ENCODE data around the gene MAPK8IP1.

Gene MAPK8IP1

GRCh38 chr11:45864041-45864440, 21.4 kb upstream of the MAPK8IP1 start:
- no peaks in the 10 kb centered on the region for H3K27me3 ChIP-seq (ENCODE audit: control insufficient read depth, insufficient read depth, low read length)
- H3K4me3 ChIP-seq (ENCODE audit: low read depth, low read length), result no peak overlapping the region
- peaks cover 26% of the 10 kb centered on the region for H3K36me3 ChIP-seq (ENCODE audit: control insufficient read depth, insufficient read depth, low read length)
- H3K9me3 ChIP-seq (ENCODE audit: control insufficient read depth, insufficient read depth, low read length), result no peaks in the 10 kb centered on the region
- H3K4me1 ChIP-seq (ENCODE audit: control insufficient read depth, insufficient read depth, low read length), result peaks cover 3% of the 10 kb centered on the region
- no peak overlapping the region for H3K9ac ChIP-seq (ENCODE audit: low read depth, low read length)

GRCh38 chr11:45869551-45869950, 15.9 kb upstream of the MAPK8IP1 start:
- Histone ChIP-seq H3K4me3 (ENCODE audit: low read depth, low read length) (no peak overlapping the region), H3K4me1 (ENCODE audit: control insufficient read depth, insufficient read depth, low read length) (no peaks in the 10 kb centered on the region), H3K36me3 (ENCODE audit: control insufficient read depth, insufficient read depth, low read length) (peaks cover 30% of the 10 kb centered on the region), H3K9ac (ENCODE audit: low read depth, low read length) (no peak overlapping the region), H3K27me3 (ENCODE audit: control insufficient read depth, insufficient read depth, low read length) (no peaks in the 10 kb centered on the region), H3K9me3 (ENCODE audit: control insufficient read depth, insufficient read depth, low read length) (no peaks in the 10 kb centered on the region)

- peaks cover 30% of the 10 kb centered on the region for H3K36me3 ChIP-seq (ENCODE audit: control insufficient read depth, insufficient read depth, low read length)
- H3K9ac ChIP-seq (ENCODE audit: low read depth, low read length), result no peak overlapping the region
Measured at GRCh38 chr11:45870706-45871105, 14.7 kb upstream of the MAPK8IP1 start.

GRCh38 chr11:45871638-45872037, 13.8 kb upstream of the MAPK8IP1 start:
- Histone ChIP-seq H3K9me3 (ENCODE audit: control insufficient read depth, insufficient read depth, low read length) (no peaks in the 10 kb centered on the region), H3K4me3 (ENCODE audit: low read depth, low read length) (no peak overlapping the region), H3K4me1 (ENCODE audit: control insufficient read depth, insufficient read depth, low read length) (peaks cover 12% of the 10 kb centered on the region), H3K36me3 (ENCODE audit: control insufficient read depth, insufficient read depth, low read length) (peaks cover 30% of the 10 kb centered on the region), H3K9ac (ENCODE audit: low read depth, low read length) (no peak overlapping the region), H3K27me3 (ENCODE audit: control insufficient read depth, insufficient read depth, low read length) (no peaks in the 10 kb centered on the region)

More at GRCh38 chr11:45870706-45871105, 14.7 kb upstream of the MAPK8IP1 start:
- Histone ChIP-seq H3K4me1 (ENCODE audit: control insufficient read depth, insufficient read depth, low read length) (peaks cover 4% of the 10 kb centered on the region), H3K27me3 (ENCODE audit: control insufficient read depth, insufficient read depth, low read length) (no peaks in the 10 kb centered on the region), H3K9me3 (ENCODE audit: control insufficient read depth, insufficient read depth, low read length) (no peaks in the 10 kb centered on the region), H3K4me3 (ENCODE audit: low read depth, low read length) (no peak overlapping the region)

GRCh38 chr11:45872651-45873356, 12.6 kb upstream of the MAPK8IP1 start:
- no peak overlapping the region for H3K4me3 ChIP-seq (ENCODE audit: low read depth, low read length)
- peaks cover 30% of the 10 kb centered on the region for H3K36me3 ChIP-seq (ENCODE audit: control insufficient read depth, insufficient read depth, low read length)
- H3K27me3 ChIP-seq (ENCODE audit: control insufficient read depth, insufficient read depth, low read length), result no peaks in the 10 kb centered on the region
- H3K4me1 ChIP-seq (ENCODE audit: control insufficient read depth, insufficient read depth, low read length), result peaks cover 15% of the 10 kb centered on the region
- H3K9ac ChIP-seq (ENCODE audit: low read depth, low read length), result no peak overlapping the region
- no peaks in the 10 kb centered on the region for H3K9me3 ChIP-seq (ENCODE audit: control insufficient read depth, insufficient read depth, low read length)

- no peaks in the 10 kb centered on the region for H3K27me3 ChIP-seq (ENCODE audit: control insufficient read depth, insufficient read depth, low read length)
- no peak overlapping the region for H3K4me3 ChIP-seq (ENCODE audit: low read depth, low read length)
- H3K4me1 ChIP-seq (ENCODE audit: control insufficient read depth, insufficient read depth, low read length), result peaks cover 15% of the 10 kb centered on the region
- no peak overlapping the region for H3K9ac ChIP-seq (ENCODE audit: low read depth, low read length)
- peaks cover 9% of the 10 kb centered on the region for H3K36me3 ChIP-seq (ENCODE audit: control insufficient read depth, insufficient read depth, low read length)
- no peaks in the 10 kb centered on the region for H3K9me3 ChIP-seq (ENCODE audit: control insufficient read depth, insufficient read depth, low read length)
Measured at GRCh38 chr11:45876401-45876800, 9.1 kb upstream of the MAPK8IP1 start.

GRCh38 chr11:45877221-45877620, 8.2 kb upstream of the MAPK8IP1 start:
- Histone ChIP-seq H3K36me3 (ENCODE audit: control insufficient read depth, insufficient read depth, low read length) (peaks cover 8% of the 10 kb centered on the region), H3K4me3 (ENCODE audit: low read depth, low read length) (no peak overlapping the region), H3K4me1 (ENCODE audit: control insufficient read depth, insufficient read depth, low read length) (peaks cover 15% of the 10 kb centered on the region), H3K27me3 (ENCODE audit: control insufficient read depth, insufficient read depth, low read length) (no peaks in the 10 kb centered on the region), H3K9ac (ENCODE audit: low read depth, low read length) (no peak overlapping the region), H3K9me3 (ENCODE audit: control insufficient read depth, insufficient read depth, low read length) (no peaks in the 10 kb centered on the region)

- Histone ChIP-seq H3K9ac (ENCODE audit: low read depth, low read length) (no peak overlapping the region), H3K4me3 (ENCODE audit: low read depth, low read length) (no peak overlapping the region), H3K27me3 (ENCODE audit: control insufficient read depth, insufficient read depth, low read length) (no peaks in the 10 kb centered on the region), H3K4me1 (ENCODE audit: control insufficient read depth, insufficient read depth, low read length) (peaks cover 15% of the 10 kb centered on the region), H3K36me3 (ENCODE audit: control insufficient read depth, insufficient read depth, low read length) (peaks cover 10% of the 10 kb centered on the region), H3K9me3 (ENCODE audit: control insufficient read depth, insufficient read depth, low read length) (no peaks in the 10 kb centered on the region)
Measured at GRCh38 chr11:45877845-45878244, 7.6 kb upstream of the MAPK8IP1 start.

- peaks cover 10% of the 10 kb centered on the region for H3K36me3 ChIP-seq (ENCODE audit: control insufficient read depth, insufficient read depth, low read length)
- no peak overlapping the region for H3K4me3 ChIP-seq (ENCODE audit: low read depth, low read length)
- no peaks in the 10 kb centered on the region for H3K9me3 ChIP-seq (ENCODE audit: control insufficient read depth, insufficient read depth, low read length)
- H3K4me1 ChIP-seq (ENCODE audit: control insufficient read depth, insufficient read depth, low read length), result peaks cover 15% of the 10 kb centered on the region
- no peaks in the 10 kb centered on the region for H3K27me3 ChIP-seq (ENCODE audit: control insufficient read depth, insufficient read depth, low read length)
- H3K9ac ChIP-seq (ENCODE audit: low read depth, low read length), result no peak overlapping the region
Measured at GRCh38 chr11:45879803-45880686, 5.4 kb upstream of the MAPK8IP1 start.

GRCh38 chr11:45880772-45881570, 4.5 kb upstream of the MAPK8IP1 start:
- H3K36me3 ChIP-seq (ENCODE audit: control insufficient read depth, insufficient read depth, low read length), result peaks cover 10% of the 10 kb centered on the region
- no peaks in the 10 kb centered on the region for H3K27me3 ChIP-seq (ENCODE audit: control insufficient read depth, insufficient read depth, low read length)
- H3K4me3 ChIP-seq (ENCODE audit: low read depth, low read length), result no peak overlapping the region
- H3K9me3 ChIP-seq (ENCODE audit: control insufficient read depth, insufficient read depth, low read length), result no peaks in the 10 kb centered on the region
- peaks cover 10% of the 10 kb centered on the region for H3K4me1 ChIP-seq (ENCODE audit: control insufficient read depth, insufficient read depth, low read length)
- no peak overlapping the region for H3K9ac ChIP-seq (ENCODE audit: low read depth, low read length)

- no peaks in the 10 kb centered on the region for H3K9me3 ChIP-seq (ENCODE audit: control insufficient read depth, insufficient read depth, low read length)
- peaks cover under 1% of the 10 kb centered on the region for H3K4me1 ChIP-seq (ENCODE audit: control insufficient read depth, insufficient read depth, low read length)
- no peak overlapping the region for H3K4me3 ChIP-seq (ENCODE audit: low read depth, low read length)
- H3K27me3 ChIP-seq (ENCODE audit: control insufficient read depth, insufficient read depth, low read length), result no peaks in the 10 kb centered on the region
- H3K9ac ChIP-seq (ENCODE audit: low read depth, low read length), result no peak overlapping the region
- H3K36me3 ChIP-seq (ENCODE audit: control insufficient read depth, insufficient read depth, low read length), result peaks cover 10% of the 10 kb centered on the region
Measured at GRCh38 chr11:45881708-45882368, 3.6 kb upstream of the MAPK8IP1 start.

All from iPS-15b (cell line).